CD4-positive, alpha-beta T cell treated with Interleukin-4 for 1 hour (primary cell): ENCODE measurements around the gene CHST13.

Source experiments
- DNase-seq, 2 donors: peaks; one replicate each; pipeline ENCODE4 v3.0.0-alpha.2; 2020 to 2022

CHST13 gene

GRCh38 chr3:126543457-126544061 is 19.6 kb downstream of the CHST13 start:
- DNase-seq, result peak in 1 of 2 donors; percentile 9

- peak in 1 of 2 donors; percentile 10 for DNase-seq
Measured at GRCh38 chr3:126544596-126545281, 20.8 kb downstream of the CHST13 start.

GRCh38 chr3:126545544-126545943 is 21.6 kb downstream of the CHST13 start:
- DNase-seq, result peak in 1 of 2 donors; percentile 3

GRCh38 chr3:126546013-126546412 is 22.1 kb downstream of the CHST13 start:
- peak in 1 of 2 donors; percentile 4 for DNase-seq

GRCh38 chr3:126546549-126547239 is 22.7 kb downstream of the CHST13 start:
- DNase-seq, result no peak

GRCh38 chr3:126547721-126548120 is 23.8 kb downstream of the CHST13 start:
- no peak for DNase-seq

GRCh38 chr3:126548556-126549466 is 24.9 kb downstream of the CHST13 start:
- DNase-seq, result peak in 1 of 2 donors; percentile 7

GRCh38 chr3:126549861-126550487 is 26.0 kb downstream of the CHST13 start:
- peak in 1 of 2 donors; percentile 9 for DNase-seq

- peak in 1 of 2 donors; percentile 5 for DNase-seq
Measured at GRCh38 chr3:126550488-126551051, 26.6 kb downstream of the CHST13 start.

GRCh38 chr3:126551121-126551838 is 27.3 kb downstream of the CHST13 start:
- peak in 1 of 2 donors; percentile 7 for DNase-seq

- peak in 1 of 2 donors; percentile 3 for DNase-seq
Measured at GRCh38 chr3:126551839-126552687, 28.1 kb downstream of the CHST13 start.

GRCh38 chr3:126552688-126553283 is 28.8 kb downstream of the CHST13 start:
- peak in 1 of 2 donors; percentile 9 for DNase-seq

- peak in 1 of 2 donors; percentile 6 for DNase-seq
Measured at GRCh38 chr3:126553284-126554084, 29.5 kb downstream of the CHST13 start.

- DNase-seq, result peak in 1 of 2 donors; percentile 7
Measured at GRCh38 chr3:126554560-126555525, 30.9 kb downstream of the CHST13 start.

GRCh38 chr3:126555795-126556636 is 32.1 kb downstream of the CHST13 start:
- peak in 1 of 2 donors; percentile 4 for DNase-seq

GRCh38 chr3:126556637-126557414 is 32.9 kb downstream of the CHST13 start:
- DNase-seq, result peak in 1 of 2 donors; percentile 8
